ENCODE measurements around the gene SCAMP2.

DNA sequence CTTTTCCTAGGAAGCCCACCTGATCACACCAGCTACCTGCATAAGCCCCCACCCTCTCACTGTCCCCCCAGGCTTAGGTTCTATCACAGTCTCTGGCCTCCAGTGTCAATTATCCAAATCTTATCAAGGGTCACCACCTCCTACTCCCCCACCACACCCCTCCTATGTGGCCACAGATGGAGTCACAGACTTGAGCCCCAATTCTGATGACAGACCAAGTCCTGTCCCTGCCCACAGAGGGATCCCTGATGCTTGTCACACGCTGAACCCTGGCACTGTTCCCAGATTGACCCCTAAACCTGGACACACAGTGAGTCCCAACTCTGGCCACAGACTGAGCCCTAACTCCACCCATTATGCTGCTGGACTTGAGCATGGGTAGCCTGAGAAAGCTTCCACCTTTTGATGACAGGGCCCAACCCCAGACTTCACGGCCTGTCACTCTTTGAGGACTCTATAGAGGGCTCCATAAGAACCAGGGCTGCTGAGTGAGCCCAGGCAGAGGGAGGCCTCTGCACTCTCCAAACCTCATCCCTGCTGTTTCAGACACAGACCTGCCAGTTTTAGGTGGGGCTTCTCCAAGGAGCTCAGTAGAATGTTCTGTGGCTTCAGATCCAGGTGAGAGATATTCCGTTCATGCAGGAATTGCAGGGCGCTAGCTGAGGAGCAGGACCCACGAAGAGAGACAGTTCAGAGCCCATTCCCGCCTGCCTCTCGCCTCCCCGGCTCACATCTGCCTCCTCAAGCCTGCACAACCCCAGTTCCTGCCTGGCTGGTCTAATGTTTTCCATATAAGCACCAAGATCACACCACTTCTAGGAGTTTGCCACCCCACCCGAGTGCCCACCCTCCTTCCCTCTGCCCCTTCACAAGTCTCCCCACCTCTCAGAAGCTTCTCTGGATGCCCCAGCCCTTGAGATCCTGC, 32.1 kb downstream of the SCAMP2 start:
- TF ChIP-seq GATA2 (IDR thresholded peaks at IDR 0.05; ENCODE audit: low read depth, low read length) (no peak), GATA3 (IDR thresholded peaks at IDR 0.05; ENCODE audit: low read depth, low read length) (no peak)
